PC-9 (cell line): ENCODE measurements around the gene PCDHA10.

Source experiments
- EZH2 ChIP-seq: fragments of 200-600 bp; sonication (generic); IDR thresholded peaks from 2 replicates; pipeline ENCODE4 v1.8.0; 2017; ENCODE audit warnings: antibody characterized with exemption, low read depth
- TF ChIP-seq, protein P1 (sequence below): fragments of 200-600 bp; sonication (generic); conservative IDR thresholded peaks from 2 replicates; pipeline ENCODE4 v1.6.1; 2017; ENCODE audit warnings: mixed run types, antibody characterized with exemption, mild to moderate bottlenecking, moderate library complexity

- TF ChIP-seq, protein P1, sequence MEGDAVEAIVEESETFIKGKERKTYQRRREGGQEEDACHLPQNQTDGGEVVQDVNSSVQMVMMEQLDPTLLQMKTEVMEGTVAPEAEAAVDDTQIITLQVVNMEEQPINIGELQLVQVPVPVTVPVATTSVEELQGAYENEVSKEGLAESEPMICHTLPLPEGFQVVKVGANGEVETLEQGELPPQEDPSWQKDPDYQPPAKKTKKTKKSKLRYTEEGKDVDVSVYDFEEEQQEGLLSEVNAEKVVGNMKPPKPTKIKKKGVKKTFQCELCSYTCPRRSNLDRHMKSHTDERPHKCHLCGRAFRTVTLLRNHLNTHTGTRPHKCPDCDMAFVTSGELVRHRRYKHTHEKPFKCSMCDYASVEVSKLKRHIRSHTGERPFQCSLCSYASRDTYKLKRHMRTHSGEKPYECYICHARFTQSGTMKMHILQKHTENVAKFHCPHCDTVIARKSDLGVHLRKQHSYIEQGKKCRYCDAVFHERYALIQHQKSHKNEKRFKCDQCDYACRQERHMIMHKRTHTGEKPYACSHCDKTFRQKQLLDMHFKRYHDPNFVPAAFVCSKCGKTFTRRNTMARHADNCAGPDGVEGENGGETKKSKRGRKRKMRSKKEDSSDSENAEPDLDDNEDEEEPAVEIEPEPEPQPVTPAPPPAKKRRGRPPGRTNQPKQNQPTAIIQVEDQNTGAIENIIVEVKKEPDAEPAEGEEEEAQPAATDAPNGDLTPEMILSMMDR = no peak
- TF ChIP-seq EZH2 = no peak
Observed at GRCh38 chr5:140857177-140857986, 1.7 kb downstream of the PCDHA10 start.
